HepG2 (cell line): ENCODE data around the gene KCTD13. TPM values are rescaled to one million over a fixed set of nuclear protein-coding genes. Genes with fewer than 3 reads are reported as not detected.

Experiments used
- ATF1 ChIP-seq: IDR thresholded peaks from 2 replicates; pipeline ENCODE4 v1.6.1; 2016; ENCODE audit warnings: mild to moderate bottlenecking, control low read depth
- CEBPG ChIP-seq: IDR thresholded peaks from 2 replicates; pipeline ENCODE4 v1.6.1; 2016
- CREM ChIP-seq, 2 experiments: sonication (generic) in 1 of 2; formaldehyde crosslinking in 1 of 2; IDR thresholded peaks; 2 replicates each; pipeline versions ENCODE4 v1.4.0 to v1.6.1; 2016 to 2020; ENCODE audit warnings: antibody characterized with exemption in 1 of 2, mild to moderate bottlenecking in 1 of 2, missing genetic modification reagents in 1 of 2
- HOXA5 ChIP-seq: sonication (generic); formaldehyde crosslinking; IDR thresholded peaks from 2 replicates; pipeline ENCODE4 v1.4.0; 2020; ENCODE audit warnings: missing genetic modification reagents
- MIXL1 ChIP-seq: IDR thresholded peaks from 2 replicates; pipeline ENCODE4 v1.6.1; 2016
- NFKB2 ChIP-seq: sonication (generic); formaldehyde crosslinking; IDR thresholded peaks from 2 replicates; pipeline ENCODE4 v1.4.0; 2020; ENCODE audit warnings: missing genetic modification reagents, borderline replicate concordance
- NR2F2 ChIP-seq: IDR thresholded peaks from 2 replicates; pipeline ENCODE4 v1.6.1; 2012; ENCODE audit warnings: low read depth, inconsistent platforms, borderline replicate concordance
- PHF21A ChIP-seq: sonication (generic); formaldehyde crosslinking; IDR thresholded peaks from 2 replicates; pipeline ENCODE4 v1.5.0; 2020; ENCODE audit warnings: mild to moderate bottlenecking, missing genetic modification reagents
- WIZ ChIP-seq: sonication (generic); formaldehyde crosslinking; IDR thresholded peaks from 2 replicates; pipeline ENCODE4 v1.5.1; 2020; ENCODE audit warnings: mild to moderate bottlenecking, missing genetic modification reagents
- ZBTB7A ChIP-seq: sonication (generic); formaldehyde crosslinking; IDR thresholded peaks from 2 replicates; pipeline ENCODE4 v1.8.0; 2022; ENCODE audit warnings: mild to moderate bottlenecking, missing genetic modification reagents
- ZEB1 ChIP-seq: IDR thresholded peaks from 2 replicates; pipeline ENCODE4 v1.6.1; 2012; ENCODE audit warnings: mild to moderate bottlenecking, low read depth, inconsistent platforms; ENCODE audit not compliant: insufficient replicate concordance
- ZFP90 ChIP-seq: sonication (generic); formaldehyde crosslinking; IDR thresholded peaks from 2 replicates; pipeline ENCODE4 v1.8.0; 2022; ENCODE audit warnings: missing genetic modification reagents, mild to moderate bottlenecking, inconsistent platforms, borderline replicate concordance
- ZMYM2 ChIP-seq: sonication (generic); formaldehyde crosslinking; IDR thresholded peaks from 2 replicates; pipeline ENCODE4 v1.8.0; 2022; ENCODE audit warnings: mild to moderate bottlenecking, missing genetic modification reagents
- ZNF207 ChIP-seq: fragments of 450-650 bp; IDR thresholded peaks from 2 replicates; pipeline ENCODE4 v1.6.1; 2016; ENCODE audit warnings: antibody characterized with exemption, borderline replicate concordance
- ZNF292 ChIP-seq: sonication (generic); formaldehyde crosslinking; IDR thresholded peaks from 2 replicates; pipeline ENCODE4 v1.8.1; 2022; ENCODE audit warnings: mild to moderate bottlenecking, low read depth, missing genetic modification reagents, borderline replicate concordance
- ZNF451 ChIP-seq: sonication (generic); formaldehyde crosslinking; IDR thresholded peaks from 2 replicates; pipeline ENCODE4 v1.5.0; 2020; ENCODE audit warnings: mild to moderate bottlenecking, missing genetic modification reagents
- ZNF687 ChIP-seq: sonication (generic); formaldehyde crosslinking; IDR thresholded peaks from 2 replicates; pipeline ENCODE4 v1.5.1; 2020; ENCODE audit warnings: mild to moderate bottlenecking, missing genetic modification reagents, moderate library complexity
- polyA plus RNA-seq, 8 experiments: library from polyadenylated mRNA; depleted of rRNA in 3 of 8; stranded (reverse) in 7 of 8; unstranded in 1 of 8; fragments of >200 nt; fragmentation: Illumina TruSeq in 4 of 8; extraction: Trizol in 4 of 8; gene quantifications; 2 replicates each; pipeline versions ENCODE4 v1.2.1 to v1.2.3, GENCODE V29; 2011 to 2016; ENCODE audit warnings: low read depth in 4 of 8, missing spikeins in 1 of 8, mixed read lengths in 1 of 8; ENCODE audit not compliant: insufficient read depth in 1 of 8
- total RNA-seq, 5 experiments: library from RNA; depleted of rRNA; stranded (reverse); fragments of >200 nt; fragmentation: Illumina TruSeq; extraction: Trizol; gene quantifications; 2 replicates each; pipeline ENCODE4 v1.2.3, GENCODE V29; 2016; ENCODE audit warnings: low read depth in 1 of 5
- TF ChIP-seq, protein P1 (sequence below): IDR thresholded peaks from 2 replicates; pipeline ENCODE4 v1.6.1; 2016; ENCODE audit warnings: missing genetic modification reagents, missing compliant biosample characterization
- TF ChIP-seq, protein P2 (sequence below): sonication (generic); formaldehyde crosslinking; IDR thresholded peaks from 2 replicates; pipeline ENCODE4 v1.8.0; 2022; ENCODE audit warnings: mild to moderate bottlenecking, missing genetic modification reagents, moderate library complexity
- TF ChIP-seq, protein P3 (sequence below): sonication (generic); formaldehyde crosslinking; IDR thresholded peaks from 2 replicates; pipeline ENCODE4 v1.4.0; 2020; ENCODE audit warnings: missing genetic modification reagents
- TF ChIP-seq, protein P4 (sequence below): IDR thresholded peaks from 2 replicates; pipeline ENCODE4 v1.6.1; 2016; ENCODE audit warnings: low read depth
- TF ChIP-seq, protein P5 (sequence below): sonication (generic); formaldehyde crosslinking; IDR thresholded peaks from 2 replicates; pipeline ENCODE4 v1.8.0; 2022; ENCODE audit warnings: missing genetic modification reagents, low read depth, mild to moderate bottlenecking, borderline replicate concordance

The KCTD13 gene
- total and polyA plus RNA-seq, 2 of the 13 experiments (the other 11 are each of a cell fraction or from before 2014, with no cell fraction given) = 6.3 to 14.7 TPM

- peak; percentile 15; the same call in 1 of the 2 replicates for TF ChIP-seq PHF21A (CRISPR knock-in tag)
- TF ChIP-seq ATF1 (CRISPR knock-in tag) = no peak
- TF ChIP-seq, protein P1, sequence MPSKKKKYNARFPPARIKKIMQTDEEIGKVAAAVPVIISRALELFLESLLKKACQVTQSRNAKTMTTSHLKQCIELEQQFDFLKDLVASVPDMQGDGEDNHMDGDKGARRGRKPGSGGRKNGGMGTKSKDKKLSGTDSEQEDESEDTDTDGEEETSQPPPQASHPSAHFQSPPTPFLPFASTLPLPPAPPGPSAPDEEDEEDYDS (CRISPR knock-in tag) = no peak
- TF ChIP-seq, protein P2, sequence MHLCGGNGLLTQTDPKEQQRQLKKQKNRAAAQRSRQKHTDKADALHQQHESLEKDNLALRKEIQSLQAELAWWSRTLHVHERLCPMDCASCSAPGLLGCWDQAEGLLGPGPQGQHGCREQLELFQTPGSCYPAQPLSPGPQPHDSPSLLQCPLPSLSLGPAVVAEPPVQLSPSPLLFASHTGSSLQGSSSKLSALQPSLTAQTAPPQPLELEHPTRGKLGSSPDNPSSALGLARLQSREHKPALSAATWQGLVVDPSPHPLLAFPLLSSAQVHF (CRISPR knock-in tag) = no peak
- TF ChIP-seq, protein P3, sequence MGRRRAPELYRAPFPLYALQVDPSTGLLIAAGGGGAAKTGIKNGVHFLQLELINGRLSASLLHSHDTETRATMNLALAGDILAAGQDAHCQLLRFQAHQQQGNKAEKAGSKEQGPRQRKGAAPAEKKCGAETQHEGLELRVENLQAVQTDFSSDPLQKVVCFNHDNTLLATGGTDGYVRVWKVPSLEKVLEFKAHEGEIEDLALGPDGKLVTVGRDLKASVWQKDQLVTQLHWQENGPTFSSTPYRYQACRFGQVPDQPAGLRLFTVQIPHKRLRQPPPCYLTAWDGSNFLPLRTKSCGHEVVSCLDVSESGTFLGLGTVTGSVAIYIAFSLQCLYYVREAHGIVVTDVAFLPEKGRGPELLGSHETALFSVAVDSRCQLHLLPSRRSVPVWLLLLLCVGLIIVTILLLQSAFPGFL = no peak
- TF ChIP-seq HOXA5 (CRISPR knock-in tag) = 0 out of 2 replicates have a peak, but pooled peaks have one; percentile 34
- TF ChIP-seq ZNF451 = no peak
- no peak for TF ChIP-seq CEBPG (CRISPR knock-in tag)
- TF ChIP-seq ZMYM2 (CRISPR knock-in tag) = peak; percentile 67; the same call in 1 of the 2 replicates
- no peak for TF ChIP-seq NR2F2
- no peak for TF ChIP-seq NFKB2 (CRISPR knock-in tag)
- TF ChIP-seq ZNF687 (CRISPR knock-in tag) = no peak
- TF ChIP-seq WIZ = no peak
- TF ChIP-seq, protein P4, sequence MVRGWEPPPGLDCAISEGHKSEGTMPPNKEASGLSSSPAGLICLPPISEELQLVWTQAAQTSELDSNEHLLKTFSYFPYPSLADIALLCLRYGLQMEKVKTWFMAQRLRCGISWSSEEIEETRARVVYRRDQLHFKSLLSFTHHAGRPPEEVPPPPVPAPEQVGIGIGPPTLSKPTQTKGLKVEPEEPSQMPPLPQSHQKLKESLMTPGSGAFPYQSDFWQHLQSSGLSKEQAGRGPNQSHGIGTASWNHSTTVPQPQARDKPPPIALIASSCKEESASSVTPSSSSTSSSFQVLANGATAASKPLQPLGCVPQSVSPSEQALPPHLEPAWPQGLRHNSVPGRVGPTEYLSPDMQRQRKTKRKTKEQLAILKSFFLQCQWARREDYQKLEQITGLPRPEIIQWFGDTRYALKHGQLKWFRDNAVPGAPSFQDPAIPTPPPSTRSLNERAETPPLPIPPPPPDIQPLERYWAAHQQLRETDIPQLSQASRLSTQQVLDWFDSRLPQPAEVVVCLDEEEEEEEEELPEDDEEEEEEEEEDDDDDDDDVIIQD (CRISPR knock-in tag) = no peak
- TF ChIP-seq ZEB1 = no peak
- TF ChIP-seq ZNF207 = no peak
- TF ChIP-seq ZBTB7A (CRISPR knock-in tag) = no peak
- TF ChIP-seq CREM (IDR thresholded peaks at IDR 0.05) = peak; percentile 8; the same call in 1 of the 2 replicates
- no peak for TF ChIP-seq CREM (CRISPR knock-in tag; IDR thresholded peaks at IDR 0.05)
- no peak for TF ChIP-seq ZFP90
- TF ChIP-seq MIXL1 (CRISPR knock-in tag) = no peak
- no peak for TF ChIP-seq ZNF292 (CRISPR knock-in tag)
- TF ChIP-seq, protein P5, sequence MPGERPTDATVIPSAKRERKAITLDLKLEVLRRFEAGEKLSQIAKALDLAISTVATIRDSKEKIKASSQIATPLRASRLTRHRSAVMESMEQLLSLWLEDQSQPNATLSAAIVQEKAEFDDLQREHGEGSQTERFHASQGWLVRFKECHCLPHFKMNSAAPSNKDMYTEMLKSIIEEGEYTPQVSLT (CRISPR knock-in tag) = no peak
Measured at GRCh38 chr16:29962344-29962994, 36.4 kb upstream of the KCTD13 start (continued).
